OCI-LY1 (cell line): ENCODE measurements around the gene S100PBP.

Experiments
- H2AFZ ChIP-seq: fragments of 200-600 bp; sonication (generic), shearing (Covaris generic); 2 replicates; pipeline ENCODE4 v1.6.0; 2014; ENCODE audit warnings: antibody characterized with exemption, mild to moderate bottlenecking, low read length
- H3F3A ChIP-seq: fragments of 200-600 bp; sonication (generic), shearing (Covaris generic); 2 replicates; pipeline ENCODE4 v1.6.0; 2014; ENCODE audit warnings: mild to moderate bottlenecking, antibody characterized with exemption, low read length, moderate library complexity; ENCODE audit not compliant: insufficient read depth
- H3K27ac ChIP-seq: fragments of 200-600 bp; sonication (generic); 2 replicates; pipeline ENCODE4 v1.5.1; 2014; ENCODE audit warnings: low read length, mixed run types, mild to moderate bottlenecking, low read depth; ENCODE audit not compliant: poor library complexity, severe bottlenecking
- H3K27me3 ChIP-seq: fragments of 200-600 bp; sonication (generic); 2 replicates; pipeline ENCODE4 v1.6.0; 2014; ENCODE audit warnings: antibody characterized with exemption, mild to moderate bottlenecking, low read length, moderate library complexity; ENCODE audit not compliant: insufficient read depth
- H3K36me3 ChIP-seq: fragments of 200-600 bp; sonication (generic); 2 replicates; pipeline ENCODE4 v1.6.1; 2014; ENCODE audit warnings: mild to moderate bottlenecking, antibody characterized with exemption, low read length, moderate library complexity, mixed read lengths; ENCODE audit not compliant: insufficient read depth
- H3K4me1 ChIP-seq: fragments of 200-600 bp; sonication (generic); 2 replicates; pipeline ENCODE4 v1.5.1; 2014; ENCODE audit warnings: mild to moderate bottlenecking, low read length, moderate library complexity; ENCODE audit not compliant: insufficient read depth, severe bottlenecking
- H3K4me2 ChIP-seq: fragments of 200-600 bp; sonication (generic), shearing (Covaris generic); 2 replicates; pipeline ENCODE4 v1.6.1; 2014; ENCODE audit warnings: low read length
- H3K4me3 ChIP-seq: fragments of 200-600 bp; sonication (generic); 2 replicates; pipeline ENCODE4 v1.5.1; 2014; ENCODE audit warnings: low read length, low read depth, mild to moderate bottlenecking, mixed read lengths; ENCODE audit not compliant: poor library complexity, severe bottlenecking
- H3K79me2 ChIP-seq: fragments of 200-600 bp; shearing (Covaris generic); 2 replicates; pipeline ENCODE4 v1.6.1; 2016; ENCODE audit warnings: mixed run types, low read length, mixed read lengths; ENCODE audit not compliant: insufficient read depth
- H3K9ac ChIP-seq: fragments of 200-600 bp; sonication (generic), shearing (Covaris generic); 2 replicates; pipeline ENCODE4 v1.6.1; 2014; ENCODE audit warnings: mild to moderate bottlenecking, low read length, mixed read lengths
- H3K9me2 ChIP-seq: fragments of 200-600 bp; sonication (generic), shearing (Covaris generic); 2 replicates; pipeline ENCODE4 v1.6.1; 2014; ENCODE audit warnings: low read depth, mild to moderate bottlenecking, low read length, mixed read lengths
- H3K9me3 ChIP-seq: fragments of 200-600 bp; shearing (Covaris generic); 2 replicates; pipeline ENCODE4 v1.6.1; 2014; ENCODE audit warnings: low read length, mixed read lengths
- H4K20me1 ChIP-seq: fragments of 200-600 bp; sonication (generic), shearing (Covaris generic); 2 replicates; pipeline ENCODE4 v1.6.0; 2016; ENCODE audit warnings: mild to moderate bottlenecking, low read length; ENCODE audit not compliant: insufficient read depth
- EZH2 ChIP-seq: fragments of 200-600 bp; sonication (generic), shearing (Covaris generic); IDR thresholded peaks from 2 replicates; pipeline ENCODE4 v1.8.0; 2017; ENCODE audit warnings: borderline replicate concordance, mixed run types, mild to moderate bottlenecking, antibody characterized with exemption, low read length, moderate library complexity, mixed read lengths
- TF ChIP-seq, protein P1 (sequence below): fragments of 200-600 bp; sonication (generic), shearing (Covaris generic); IDR thresholded peaks from 2 replicates; pipeline ENCODE4 v1.5.1; 2017; ENCODE audit warnings: mild to moderate bottlenecking, antibody characterized with exemption, low read length, moderate library complexity, mixed read lengths

Gene S100PBP

DNA sequence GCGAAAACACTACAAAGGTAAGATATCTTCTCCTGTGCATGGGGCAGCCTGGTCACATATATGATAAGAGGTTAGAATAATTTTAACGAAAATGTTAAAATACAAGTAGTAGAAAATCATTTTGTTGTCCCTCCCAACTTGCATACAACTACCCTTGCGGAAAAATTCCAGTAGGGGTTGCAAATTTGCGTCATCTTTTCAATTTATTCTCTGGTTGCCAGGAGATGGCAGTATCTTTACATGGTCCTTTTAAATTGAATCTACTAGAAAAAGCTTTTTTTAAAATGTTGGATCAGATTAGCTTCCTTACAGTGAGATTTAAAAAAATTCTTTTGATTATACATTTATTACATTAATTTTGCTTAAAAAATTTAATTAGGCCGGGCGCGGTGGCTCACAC lies 10.9 kb downstream of the S100PBP start:
- H3K27me3 ChIP-seq, result no peaks in the 10 kb centered on the region
- TF ChIP-seq EZH2, result no peak
- TF ChIP-seq, protein P1, sequence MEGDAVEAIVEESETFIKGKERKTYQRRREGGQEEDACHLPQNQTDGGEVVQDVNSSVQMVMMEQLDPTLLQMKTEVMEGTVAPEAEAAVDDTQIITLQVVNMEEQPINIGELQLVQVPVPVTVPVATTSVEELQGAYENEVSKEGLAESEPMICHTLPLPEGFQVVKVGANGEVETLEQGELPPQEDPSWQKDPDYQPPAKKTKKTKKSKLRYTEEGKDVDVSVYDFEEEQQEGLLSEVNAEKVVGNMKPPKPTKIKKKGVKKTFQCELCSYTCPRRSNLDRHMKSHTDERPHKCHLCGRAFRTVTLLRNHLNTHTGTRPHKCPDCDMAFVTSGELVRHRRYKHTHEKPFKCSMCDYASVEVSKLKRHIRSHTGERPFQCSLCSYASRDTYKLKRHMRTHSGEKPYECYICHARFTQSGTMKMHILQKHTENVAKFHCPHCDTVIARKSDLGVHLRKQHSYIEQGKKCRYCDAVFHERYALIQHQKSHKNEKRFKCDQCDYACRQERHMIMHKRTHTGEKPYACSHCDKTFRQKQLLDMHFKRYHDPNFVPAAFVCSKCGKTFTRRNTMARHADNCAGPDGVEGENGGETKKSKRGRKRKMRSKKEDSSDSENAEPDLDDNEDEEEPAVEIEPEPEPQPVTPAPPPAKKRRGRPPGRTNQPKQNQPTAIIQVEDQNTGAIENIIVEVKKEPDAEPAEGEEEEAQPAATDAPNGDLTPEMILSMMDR, result no peak; the same call in none of the 2 replicates
- H2AFZ ChIP-seq, result no peak overlapping the region
- H3K36me3 ChIP-seq, result peaks cover 75% of the 10 kb centered on the region
- no peaks in the 10 kb centered on the region for H3K9me2 ChIP-seq
- no peak overlapping the region for H3K27ac ChIP-seq
- H3K9ac ChIP-seq, result no peak overlapping the region
- H4K20me1 ChIP-seq, result no peaks in the 10 kb centered on the region
- H3K4me2 ChIP-seq, result no peak overlapping the region
- no peaks in the 10 kb centered on the region for H3K4me1 ChIP-seq
- no peaks in the 10 kb centered on the region for H3K79me2 ChIP-seq
- no peaks in the 10 kb centered on the region for H3K9me3 ChIP-seq
- no peak overlapping the region for H3K4me3 ChIP-seq
- H3F3A ChIP-seq, result no peaks in the 10 kb centered on the region

DNA sequence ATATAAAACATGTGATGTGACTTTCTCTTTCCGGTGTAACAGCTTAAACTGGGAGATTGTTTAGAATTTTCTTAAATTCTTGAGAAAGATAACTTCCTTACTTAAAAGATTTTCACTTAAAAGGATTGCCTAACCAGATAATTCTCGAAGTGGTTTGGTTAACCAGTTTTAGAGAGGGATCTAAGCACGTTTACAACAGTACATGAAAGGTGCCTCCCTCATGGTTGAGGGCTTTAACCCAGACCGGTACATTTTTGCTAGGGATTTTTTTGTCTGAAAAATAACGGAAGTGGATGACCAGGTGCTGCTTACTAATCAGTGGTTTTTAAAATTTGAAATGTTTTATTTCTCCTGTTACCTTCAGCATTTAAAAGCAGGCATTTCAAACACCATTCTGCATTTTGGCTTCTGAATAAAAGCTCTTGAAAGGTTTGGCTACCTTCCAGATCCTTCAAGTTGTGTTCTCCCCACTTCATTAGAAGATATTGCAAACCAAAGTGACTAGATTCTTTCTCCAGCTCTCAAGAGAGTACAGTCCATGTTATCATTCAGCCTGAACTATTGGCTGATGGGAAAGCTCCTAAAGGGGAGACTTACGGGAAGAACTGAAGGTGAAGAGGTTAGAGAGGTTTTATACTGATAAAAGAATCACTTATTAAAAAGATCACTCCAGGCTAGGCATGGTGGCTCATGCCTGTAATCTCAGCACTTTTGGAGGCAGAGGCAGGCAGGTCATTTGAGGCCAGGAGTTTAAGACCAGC lies 12.8 kb downstream of the S100PBP start:
- Histone ChIP-seq H3K36me3 (peaks cover 80% of the 10 kb centered on the region), H3K9me2 (no peaks in the 10 kb centered on the region), H2AFZ (no peak overlapping the region), H3K4me2 (no peak overlapping the region), H3K9ac (no peak overlapping the region), H3K4me3 (no peak overlapping the region), H3K27me3 (no peaks in the 10 kb centered on the region), H3F3A (no peaks in the 10 kb centered on the region), H3K79me2 (no peaks in the 10 kb centered on the region), H3K4me1 (no peaks in the 10 kb centered on the region), H4K20me1 (no peaks in the 10 kb centered on the region), H3K27ac (no peak overlapping the region), H3K9me3 (no peaks in the 10 kb centered on the region)
- TF ChIP-seq EZH2, result no peak
- TF ChIP-seq, protein P1, result no peak

DNA sequence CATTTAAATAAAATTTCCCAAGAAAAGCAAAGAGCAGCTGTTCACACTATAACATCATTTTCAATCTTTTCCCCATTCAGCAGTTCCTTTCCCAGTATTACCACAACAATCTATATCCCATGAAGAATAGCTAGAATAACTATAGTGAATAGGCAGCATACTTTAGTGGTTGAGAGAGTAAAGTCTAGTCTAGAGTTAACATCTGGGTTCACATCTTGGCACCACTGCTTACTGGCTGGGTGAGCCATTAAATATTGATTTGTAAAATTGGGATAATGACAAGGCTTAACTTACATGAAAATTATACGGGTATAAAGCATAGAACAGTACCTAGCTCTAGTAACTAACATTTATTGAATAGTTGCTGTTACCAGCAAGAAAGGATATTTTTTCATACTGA lies 14.4 kb downstream of the S100PBP start:
- no peak overlapping the region for H3K27ac ChIP-seq
- no peak overlapping the region for H3K9ac ChIP-seq
- H3K4me1 ChIP-seq, result no peaks in the 10 kb centered on the region
- no peaks in the 10 kb centered on the region for H3F3A ChIP-seq
- no peaks in the 10 kb centered on the region for H4K20me1 ChIP-seq
- H3K36me3 ChIP-seq, result peaks cover 77% of the 10 kb centered on the region
- no peaks in the 10 kb centered on the region for H3K27me3 ChIP-seq
- no peaks in the 10 kb centered on the region for H3K79me2 ChIP-seq
- no peak overlapping the region for H3K4me3 ChIP-seq
- no peaks in the 10 kb centered on the region for H3K9me3 ChIP-seq
- H2AFZ ChIP-seq, result no peak overlapping the region
- H3K9me2 ChIP-seq, result no peaks in the 10 kb centered on the region
- H3K4me2 ChIP-seq, result no peak overlapping the region
- TF ChIP-seq, protein P1, result no peak
- no peak for TF ChIP-seq EZH2
